Mesothelial cell of epicardium (in vitro differentiated cells): Measurements from ENCODE around the gene PTGES. TPM values are rescaled to one million over a fixed set of nuclear protein-coding genes. Genes with fewer than 3 reads are reported as not detected.
"Not testable (repeated sequence)": the region's sequence is repeated elsewhere in the genome, so short reads cannot be mapped to it uniquely, and the experiment has no call there.

Experiments used
- DNase-seq, 2 experiments: peaks; one replicate each; pipeline ENCODE4 v3.0.0; 2021; ENCODE audit warnings: low spot score in 2 of 2; ENCODE audit not compliant: unreplicated experiment in 2 of 2
- H3K27ac Mint-ChIP-seq: 2 replicates; pipeline ENCODE4 v1.8.0; 2021; ENCODE audit warnings: mixed read lengths
- H3K27me3 Mint-ChIP-seq: 2 replicates; pipeline ENCODE4 v1.8.0; 2021; ENCODE audit warnings: low read depth, mixed read lengths
- H3K36me3 Mint-ChIP-seq: 2 replicates; pipeline ENCODE4 v1.8.0; 2021; ENCODE audit warnings: mixed read lengths
- H3K4me1 Mint-ChIP-seq: 2 replicates; pipeline ENCODE4 v1.8.0; 2021; ENCODE audit warnings: mixed read lengths
- H3K4me3 Mint-ChIP-seq: 2 replicates; pipeline ENCODE4 v1.8.0; 2021; ENCODE audit warnings: mild to moderate bottlenecking, moderate library complexity, mixed read lengths
- H3K9me3 Mint-ChIP-seq: 2 replicates; pipeline ENCODE4 v1.8.0; 2021; ENCODE audit warnings: mixed read lengths
- total RNA-seq: library from RNA; stranded (reverse); gene quantifications from 3 replicates; pipeline ENCODE4 v1.2.1, GENCODE V29; 2021
- TF ChIP-seq, protein P1 (sequence below): fragments of 200-600 bp; sonication (generic); IDR thresholded peaks from one replicate; pipeline ENCODE4 v1.5.0; 2021; ENCODE audit warnings: antibody characterized with exemption; ENCODE audit not compliant: unreplicated experiment

The PTGES gene
- total RNA-seq, 1 donor from 2014 or later = 30.1 TPM

DNA sequence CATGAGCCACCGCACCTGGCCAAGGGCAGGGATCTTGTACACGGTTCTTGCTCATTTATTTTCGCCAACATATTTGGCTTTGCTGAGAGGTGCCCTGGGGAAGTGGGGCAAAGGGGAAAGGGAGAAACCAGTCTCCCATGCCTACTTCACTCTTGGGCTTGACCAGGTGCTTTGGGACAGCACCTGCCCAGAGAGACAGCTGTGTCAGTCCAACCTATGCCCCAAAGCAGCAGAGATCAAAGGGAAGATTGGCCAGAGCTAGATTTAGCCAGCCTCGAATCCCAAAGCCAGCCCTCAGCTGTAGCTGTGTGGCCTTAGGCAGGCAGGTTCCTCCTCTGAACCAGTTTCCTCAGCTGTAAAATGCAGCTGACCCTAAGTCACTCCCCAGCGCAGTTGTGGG lies 2.3 kb upstream of the PTGES start:
- no peaks in the 10 kb centered on the region for H3K36me3 Mint-ChIP-seq
- H3K9me3 Mint-ChIP-seq = no peaks in the 10 kb centered on the region
- no peak overlapping the region for H3K27ac Mint-ChIP-seq
- TF ChIP-seq, protein P1, sequence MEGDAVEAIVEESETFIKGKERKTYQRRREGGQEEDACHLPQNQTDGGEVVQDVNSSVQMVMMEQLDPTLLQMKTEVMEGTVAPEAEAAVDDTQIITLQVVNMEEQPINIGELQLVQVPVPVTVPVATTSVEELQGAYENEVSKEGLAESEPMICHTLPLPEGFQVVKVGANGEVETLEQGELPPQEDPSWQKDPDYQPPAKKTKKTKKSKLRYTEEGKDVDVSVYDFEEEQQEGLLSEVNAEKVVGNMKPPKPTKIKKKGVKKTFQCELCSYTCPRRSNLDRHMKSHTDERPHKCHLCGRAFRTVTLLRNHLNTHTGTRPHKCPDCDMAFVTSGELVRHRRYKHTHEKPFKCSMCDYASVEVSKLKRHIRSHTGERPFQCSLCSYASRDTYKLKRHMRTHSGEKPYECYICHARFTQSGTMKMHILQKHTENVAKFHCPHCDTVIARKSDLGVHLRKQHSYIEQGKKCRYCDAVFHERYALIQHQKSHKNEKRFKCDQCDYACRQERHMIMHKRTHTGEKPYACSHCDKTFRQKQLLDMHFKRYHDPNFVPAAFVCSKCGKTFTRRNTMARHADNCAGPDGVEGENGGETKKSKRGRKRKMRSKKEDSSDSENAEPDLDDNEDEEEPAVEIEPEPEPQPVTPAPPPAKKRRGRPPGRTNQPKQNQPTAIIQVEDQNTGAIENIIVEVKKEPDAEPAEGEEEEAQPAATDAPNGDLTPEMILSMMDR = no peak
- DNase-seq = no peak
- H3K4me1 Mint-ChIP-seq = peaks cover 34% of the 10 kb centered on the region
- H3K4me3 Mint-ChIP-seq = no peak overlapping the region
- H3K27me3 Mint-ChIP-seq = no peaks in the 10 kb centered on the region

DNA sequence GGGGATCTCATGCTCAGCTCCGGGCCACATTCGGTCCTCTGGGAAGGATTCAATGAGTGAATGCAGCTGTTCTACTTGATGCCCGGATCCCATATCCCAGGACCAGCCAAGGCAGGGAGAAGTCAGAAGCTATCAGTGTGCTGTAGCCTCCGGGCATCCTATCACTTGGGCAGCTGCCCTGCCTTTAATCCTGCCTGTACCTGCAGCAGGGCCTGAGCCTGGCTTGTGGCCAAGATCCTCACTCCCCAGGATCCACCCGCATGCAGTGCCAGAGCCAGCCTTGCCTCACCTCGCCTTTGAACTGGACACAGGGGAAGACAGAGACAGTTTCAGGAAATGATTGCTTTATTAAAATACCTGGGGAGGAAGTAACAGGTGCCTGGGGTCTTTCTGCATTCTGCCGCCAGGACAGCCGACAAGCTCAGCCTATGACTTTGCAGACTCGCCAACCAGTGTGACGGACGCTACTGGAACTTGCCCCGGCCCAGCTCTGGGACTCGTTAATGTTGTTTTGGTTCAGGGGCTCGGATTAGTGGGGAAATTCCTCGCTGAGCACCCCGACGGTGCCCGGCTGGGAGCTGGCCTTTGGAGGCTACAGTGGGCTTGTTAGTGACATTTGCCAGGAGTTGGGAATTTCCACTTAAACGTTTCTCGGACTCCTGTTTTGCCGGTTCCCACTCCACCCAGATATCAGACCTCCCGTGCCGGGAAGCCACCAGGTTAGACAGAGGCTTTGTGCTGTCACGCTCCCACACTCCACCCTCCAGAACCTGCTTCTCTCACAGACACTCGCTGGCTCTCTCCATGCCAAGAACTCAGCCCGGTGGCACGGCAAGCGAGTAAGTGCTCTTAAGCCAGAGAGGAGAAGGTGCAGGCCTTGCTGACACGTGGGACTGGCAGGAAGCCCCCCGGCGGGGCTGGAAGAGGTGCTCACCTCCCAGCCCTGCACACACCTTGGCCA lies 721 bp downstream of the PTGES start:
- H3K36me3 Mint-ChIP-seq = peaks cover 3% of the 10 kb centered on the region
- H3K4me3 Mint-ChIP-seq = peak overlapping the region; percentile 75
- peak overlapping the region; percentile 85 for H3K27ac Mint-ChIP-seq
- H3K4me1 Mint-ChIP-seq = peaks cover 35% of the 10 kb centered on the region
- no peaks in the 10 kb centered on the region for H3K27me3 Mint-ChIP-seq
- DNase-seq = peak in 1 of 2 experiments; percentile 64
- H3K9me3 Mint-ChIP-seq = no peaks in the 10 kb centered on the region
- TF ChIP-seq, protein P1 = no peak

GRCh38 chr9:129750013-129750638 lies 2.7 kb downstream of the PTGES start:
- peak overlapping the region; percentile 43 for H3K27ac Mint-ChIP-seq
- no peak for DNase-seq
- H3K36me3 Mint-ChIP-seq = peaks cover 3% of the 10 kb centered on the region
- TF ChIP-seq, protein P1 = no peak
- H3K27me3 Mint-ChIP-seq = no peaks in the 10 kb centered on the region
- H3K4me3 Mint-ChIP-seq = no peak overlapping the region
- no peaks in the 10 kb centered on the region for H3K9me3 Mint-ChIP-seq
- peaks cover 43% of the 10 kb centered on the region for H3K4me1 Mint-ChIP-seq

GRCh38 chr9:129749575-129749974 lies 3.3 kb downstream of the PTGES start:
- no peak for DNase-seq
- peaks cover 3% of the 10 kb centered on the region for H3K36me3 Mint-ChIP-seq
- TF ChIP-seq, protein P1 = no peak
- H3K27ac Mint-ChIP-seq = peak overlapping the region; percentile 43
- H3K4me3 Mint-ChIP-seq = no peak overlapping the region
- peaks cover 43% of the 10 kb centered on the region for H3K4me1 Mint-ChIP-seq
- no peaks in the 10 kb centered on the region for H3K9me3 Mint-ChIP-seq
- no peaks in the 10 kb centered on the region for H3K27me3 Mint-ChIP-seq

DNA sequence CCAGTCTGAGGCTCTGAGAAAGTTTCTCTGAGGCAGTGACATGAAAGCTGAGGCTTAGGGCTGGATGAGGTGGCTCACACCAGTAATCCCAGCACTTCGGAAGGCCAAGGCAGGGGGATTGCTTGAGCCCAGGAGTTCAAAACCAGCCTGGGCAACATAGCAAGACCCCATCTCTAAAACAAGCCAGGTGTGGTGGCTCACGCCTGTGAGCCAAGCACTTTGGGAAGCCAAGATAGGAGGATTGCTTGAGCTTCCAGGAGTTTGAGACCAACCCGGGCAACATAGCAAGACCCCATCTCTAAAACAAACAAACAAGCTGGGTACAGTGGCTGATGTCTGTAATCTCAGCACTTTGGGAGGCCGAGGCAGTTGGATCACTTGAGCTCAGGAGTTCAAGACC lies 3.8 kb downstream of the PTGES start:
- not testable (repeated sequence) for H3K4me3 Mint-ChIP-seq, H3K36me3 Mint-ChIP-seq

DNA sequence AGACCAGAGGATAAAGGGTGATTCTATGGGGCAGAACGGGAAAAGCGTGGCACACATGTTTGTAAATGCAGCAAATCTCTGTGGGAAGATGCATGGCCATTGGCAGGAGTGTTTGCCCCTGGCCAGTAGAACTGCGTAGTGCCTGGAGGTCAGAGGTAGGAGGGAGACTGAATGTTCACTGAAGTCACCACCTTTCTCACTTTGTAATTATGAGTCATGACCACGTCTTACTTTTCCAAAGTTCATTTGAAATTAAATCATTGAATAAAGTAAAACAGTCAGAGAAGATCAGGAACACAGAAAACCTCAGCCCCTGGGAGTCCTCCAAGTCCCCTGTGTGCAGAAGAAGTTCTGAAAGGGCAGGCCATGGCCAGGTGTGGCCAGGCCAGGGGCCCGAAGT lies 4.6 kb downstream of the PTGES start:
- no peak for DNase-seq
- H3K27me3 Mint-ChIP-seq = no peaks in the 10 kb centered on the region
- H3K36me3 Mint-ChIP-seq = peaks cover 3% of the 10 kb centered on the region
- no peaks in the 10 kb centered on the region for H3K9me3 Mint-ChIP-seq
- TF ChIP-seq, protein P1 = no peak
- H3K4me1 Mint-ChIP-seq = peaks cover 41% of the 10 kb centered on the region
- no peak overlapping the region for H3K27ac Mint-ChIP-seq
- no peak overlapping the region for H3K4me3 Mint-ChIP-seq

More for the DNA sequence above, 3.8 kb downstream of the PTGES start:
- peaks cover 43% of the 10 kb centered on the region for H3K4me1 Mint-ChIP-seq
- H3K9me3 Mint-ChIP-seq, DNase-seq, H3K27me3 Mint-ChIP-seq, H3K27ac Mint-ChIP-seq: not testable (repeated sequence)
